Right lobe of liver (tissue), 4 donors: ENCODE results near the gene SNX12.

Source experiments
- POLR2A ChIP-seq: fragments of 450-650 bp; IDR thresholded peaks from one replicate; pipeline ENCODE4 v1.6.1; 2017; ENCODE audit warnings: antibody characterized with exemption, mild to moderate bottlenecking
- TF ChIP-seq, protein P1 (sequence below), 4 donors: fragments of 200-600 bp in 3 of 4; fragments of 450-650 bp in 1 of 4; IDR thresholded peaks; one replicate each; pipeline versions ENCODE4 v1.5.1 to v1.8.0; 2016 to 2022; ENCODE audit warnings: antibody characterized with exemption in 4 of 4, mild to moderate bottlenecking in 2 of 4
- donor health status: DM: no; HTN: no; CAD: no.
- donor health status: DM: no; HTN: no; CAD: no.
- donor health status: DM: no; HTN: yes; CAD: no.

DNA sequence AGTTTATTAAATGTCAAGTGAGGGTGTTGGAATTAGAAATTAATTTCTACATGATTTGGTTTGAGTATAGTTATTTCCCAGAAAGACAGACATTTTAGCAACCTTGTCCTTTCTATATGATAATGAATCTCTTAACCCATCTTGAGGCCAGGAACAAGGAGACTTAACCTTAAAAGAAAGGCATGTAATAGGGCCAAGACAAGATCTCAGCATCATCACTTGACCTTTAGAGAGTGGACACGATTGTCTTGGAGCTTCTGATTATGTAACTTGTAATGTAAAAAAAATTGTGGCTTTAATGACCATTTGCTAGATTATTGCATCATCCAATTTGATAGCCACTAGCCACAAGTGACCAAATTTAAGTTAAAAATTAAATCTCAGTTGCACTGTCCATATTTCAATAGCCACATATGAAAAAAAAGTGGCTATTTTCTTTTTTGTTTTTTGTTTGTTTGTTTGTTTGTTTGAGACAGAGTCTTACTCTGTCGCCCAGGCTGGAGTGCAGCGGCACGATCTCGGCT is 14.1 kb upstream of the SNX12 start:
- TF ChIP-seq, protein P1, sequence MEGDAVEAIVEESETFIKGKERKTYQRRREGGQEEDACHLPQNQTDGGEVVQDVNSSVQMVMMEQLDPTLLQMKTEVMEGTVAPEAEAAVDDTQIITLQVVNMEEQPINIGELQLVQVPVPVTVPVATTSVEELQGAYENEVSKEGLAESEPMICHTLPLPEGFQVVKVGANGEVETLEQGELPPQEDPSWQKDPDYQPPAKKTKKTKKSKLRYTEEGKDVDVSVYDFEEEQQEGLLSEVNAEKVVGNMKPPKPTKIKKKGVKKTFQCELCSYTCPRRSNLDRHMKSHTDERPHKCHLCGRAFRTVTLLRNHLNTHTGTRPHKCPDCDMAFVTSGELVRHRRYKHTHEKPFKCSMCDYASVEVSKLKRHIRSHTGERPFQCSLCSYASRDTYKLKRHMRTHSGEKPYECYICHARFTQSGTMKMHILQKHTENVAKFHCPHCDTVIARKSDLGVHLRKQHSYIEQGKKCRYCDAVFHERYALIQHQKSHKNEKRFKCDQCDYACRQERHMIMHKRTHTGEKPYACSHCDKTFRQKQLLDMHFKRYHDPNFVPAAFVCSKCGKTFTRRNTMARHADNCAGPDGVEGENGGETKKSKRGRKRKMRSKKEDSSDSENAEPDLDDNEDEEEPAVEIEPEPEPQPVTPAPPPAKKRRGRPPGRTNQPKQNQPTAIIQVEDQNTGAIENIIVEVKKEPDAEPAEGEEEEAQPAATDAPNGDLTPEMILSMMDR (IDR thresholded peaks at IDR 0.05): no peak
- no peak for TF ChIP-seq POLR2A
